AG08396 (cell line): ENCODE measurements around the gene RAVER2.
"Not testable (repeated sequence)": the region's sequence is repeated elsewhere in the genome, so short reads cannot be mapped to it uniquely, and the experiment has no call there.

Source experiments
- DNase-seq: peaks from one replicate; pipeline ENCODE4 v3.0.0; 2012; ENCODE audit warnings: low spot score, mixed read lengths

Gene RAVER2

DNA sequence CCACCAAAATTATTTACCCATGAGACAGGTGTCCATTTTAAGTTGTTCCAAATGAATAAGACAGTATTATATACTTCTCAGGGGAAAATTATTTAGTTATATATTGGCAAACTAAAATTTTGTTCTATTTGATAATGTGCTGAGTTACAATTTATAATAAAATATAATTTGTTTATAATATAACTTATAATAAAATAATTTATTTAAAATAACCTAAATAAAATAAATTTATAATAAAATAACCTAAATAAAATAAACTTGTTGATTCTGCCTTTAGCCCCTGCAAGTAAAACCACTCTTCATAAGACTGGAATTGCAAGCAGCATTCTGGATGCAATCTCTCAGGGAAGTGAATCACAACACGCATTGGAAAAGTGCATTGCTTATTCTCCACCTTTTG lies 69.6 kb downstream of the RAVER2 start:
- no peak for DNase-seq

DNA sequence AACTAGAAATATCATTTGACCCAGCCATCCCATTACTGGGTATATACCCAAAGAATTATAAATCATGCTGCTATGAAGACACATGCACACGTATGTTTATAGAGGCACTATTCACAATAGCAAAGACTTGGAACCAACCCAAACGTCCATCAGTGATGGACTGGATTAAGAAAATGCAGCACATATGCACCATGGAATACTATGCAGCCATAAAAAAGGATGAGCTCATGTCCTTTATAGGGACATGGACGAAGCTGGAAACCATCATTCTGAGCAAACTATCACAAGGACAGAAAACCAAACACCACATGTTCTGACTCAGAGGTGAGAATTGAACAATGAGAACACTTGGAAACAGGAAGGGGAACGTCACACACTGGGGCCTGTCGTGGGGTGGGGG lies 72.5 kb downstream of the RAVER2 start:
- not testable (repeated sequence) for DNase-seq

DNA sequence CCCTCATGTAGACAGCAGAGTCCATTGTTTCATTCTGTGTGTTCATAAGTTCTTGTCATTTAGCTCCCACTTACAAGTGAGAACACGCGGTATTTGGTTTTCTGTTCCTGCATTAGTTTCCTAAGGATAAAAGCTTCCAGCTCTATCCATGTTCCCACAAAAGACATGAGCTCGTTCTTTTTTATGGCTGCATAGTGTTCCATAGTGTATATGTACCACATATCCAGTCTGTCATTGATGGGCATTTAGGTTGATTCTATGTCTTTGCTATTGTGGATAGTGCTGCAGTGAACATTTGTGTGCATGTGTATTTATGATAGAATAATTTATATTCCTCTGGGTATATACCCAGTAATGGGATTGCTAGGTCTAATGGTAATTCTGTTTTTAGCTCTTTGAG lies 75.7 kb downstream of the RAVER2 start:
- DNase-seq, result not testable (repeated sequence)

DNA sequence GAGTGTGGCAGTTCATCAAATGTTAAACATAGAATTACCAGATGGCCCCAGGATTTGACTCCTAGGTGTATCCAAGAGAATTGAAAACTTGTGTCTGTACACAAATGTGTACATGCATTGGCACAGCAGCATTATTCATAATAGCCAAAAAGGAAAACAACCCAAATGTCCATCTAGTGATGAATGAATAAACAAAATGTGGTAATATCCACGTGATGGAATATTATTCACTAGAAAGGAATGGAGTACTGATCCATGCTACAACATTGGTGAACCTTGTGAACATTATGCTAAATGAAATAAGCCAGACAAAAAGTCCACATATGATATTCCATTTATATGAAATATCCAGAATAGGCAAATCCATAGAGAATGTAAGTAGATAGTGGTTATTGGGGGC lies 77.7 kb downstream of the RAVER2 start:
- DNase-seq, result no peak

DNA sequence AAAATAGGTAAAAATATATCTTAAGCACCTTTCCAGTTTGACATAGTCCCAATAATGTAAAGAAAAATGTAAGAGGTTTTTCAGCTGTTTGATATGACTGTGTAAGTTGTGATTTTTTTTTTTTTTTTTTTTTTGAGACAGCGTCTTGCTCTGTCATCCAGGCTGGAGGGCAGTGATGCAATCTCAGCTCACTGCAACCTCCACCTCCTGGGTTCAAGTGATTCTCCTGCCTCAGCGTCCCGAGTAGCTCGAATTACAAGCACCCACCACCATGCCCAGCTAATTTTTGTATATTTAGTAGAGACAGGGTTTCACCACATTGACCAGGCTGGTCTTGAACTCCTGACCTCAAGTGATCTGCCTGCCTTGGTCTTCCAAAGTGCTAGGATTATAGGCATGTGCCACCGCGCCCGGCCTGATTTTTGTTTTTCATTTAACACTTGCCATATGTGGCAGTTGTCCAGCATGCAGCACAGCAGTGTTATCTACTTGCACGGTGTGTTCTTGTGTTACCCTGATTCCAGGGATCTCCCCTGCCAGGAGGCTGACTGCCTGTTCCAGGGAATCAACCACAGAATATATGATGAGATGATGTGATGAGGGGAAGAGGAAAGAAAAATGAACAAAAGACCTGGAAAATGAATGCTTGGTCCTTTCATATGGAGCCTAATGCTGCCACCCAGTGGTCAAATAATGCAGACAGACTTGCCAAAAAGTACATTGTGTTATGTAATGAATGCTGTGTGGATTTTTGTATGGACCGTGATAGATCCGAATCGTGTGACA lies 79.0 kb downstream of the RAVER2 start:
- DNase-seq, result peak; percentile 45

DNA sequence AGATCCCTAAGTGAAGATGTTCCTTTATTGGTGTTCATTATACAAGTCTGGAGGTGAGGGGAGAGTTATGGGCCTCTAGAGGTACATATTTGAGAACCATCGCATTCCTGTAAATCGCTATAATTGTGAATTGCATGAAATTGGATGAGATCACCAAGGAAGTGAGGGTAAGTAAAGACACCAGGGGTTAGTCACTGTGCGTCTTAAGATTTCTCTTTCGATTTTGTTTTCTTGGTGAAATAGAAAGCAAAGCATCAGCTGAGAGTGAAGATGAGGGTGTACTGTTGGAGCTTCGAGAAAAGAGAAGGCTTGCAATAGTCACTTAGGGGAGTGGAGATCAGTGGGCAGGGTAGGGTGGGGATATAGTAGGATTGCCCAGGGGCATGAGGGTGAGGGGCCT lies 82.1 kb downstream of the RAVER2 start:
- DNase-seq, result no peak

DNA sequence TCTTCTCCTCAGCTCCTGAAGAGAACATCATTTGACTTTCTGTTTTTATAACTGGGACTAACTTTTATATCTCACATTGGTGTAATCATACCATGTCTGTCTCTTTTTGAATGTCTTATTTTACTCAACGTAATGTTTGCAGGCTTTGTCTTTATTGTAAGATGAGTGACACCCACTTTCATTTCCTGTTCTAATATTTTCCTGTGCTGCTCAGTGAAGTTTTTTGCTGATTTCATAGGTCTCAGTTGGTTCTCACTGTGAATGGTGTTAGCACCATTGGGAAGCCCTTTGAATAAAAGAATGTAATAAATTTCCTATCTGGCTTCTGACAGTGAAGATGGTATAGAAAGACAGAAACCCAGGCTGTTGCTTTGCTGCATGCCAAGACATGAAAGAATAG lies 84.0 kb downstream of the RAVER2 start:
- DNase-seq, result no peak

DNA sequence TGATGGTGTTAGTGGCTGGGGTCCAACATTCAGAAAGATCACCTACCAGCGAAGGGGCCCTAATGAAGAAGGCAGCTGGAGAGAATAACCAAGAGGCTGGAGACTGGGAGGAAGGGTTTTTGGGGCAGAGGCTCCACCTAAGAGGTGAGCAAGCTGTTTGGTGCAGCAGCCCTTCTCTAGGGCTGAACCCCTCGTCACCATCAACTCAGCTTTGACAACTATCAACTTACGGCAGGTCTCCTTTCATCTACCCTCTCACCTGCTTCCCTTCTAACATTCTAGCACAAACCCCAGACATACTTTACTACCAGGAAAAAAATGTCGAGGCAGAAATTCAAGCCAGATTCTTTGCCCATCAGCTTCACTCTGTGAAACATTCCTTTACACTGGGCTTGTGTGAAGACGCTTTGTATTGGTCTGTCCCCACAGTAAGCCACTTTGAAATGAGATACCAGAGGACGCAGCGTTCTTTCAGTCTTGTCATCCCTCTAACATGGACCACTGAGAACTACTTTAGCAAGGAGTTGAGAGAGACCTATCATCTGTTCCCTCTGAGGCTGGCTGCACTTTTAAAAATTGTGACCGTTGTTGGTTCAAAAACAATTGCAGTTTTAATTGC lies 84.6 kb downstream of the RAVER2 start:
- no peak for DNase-seq

DNA sequence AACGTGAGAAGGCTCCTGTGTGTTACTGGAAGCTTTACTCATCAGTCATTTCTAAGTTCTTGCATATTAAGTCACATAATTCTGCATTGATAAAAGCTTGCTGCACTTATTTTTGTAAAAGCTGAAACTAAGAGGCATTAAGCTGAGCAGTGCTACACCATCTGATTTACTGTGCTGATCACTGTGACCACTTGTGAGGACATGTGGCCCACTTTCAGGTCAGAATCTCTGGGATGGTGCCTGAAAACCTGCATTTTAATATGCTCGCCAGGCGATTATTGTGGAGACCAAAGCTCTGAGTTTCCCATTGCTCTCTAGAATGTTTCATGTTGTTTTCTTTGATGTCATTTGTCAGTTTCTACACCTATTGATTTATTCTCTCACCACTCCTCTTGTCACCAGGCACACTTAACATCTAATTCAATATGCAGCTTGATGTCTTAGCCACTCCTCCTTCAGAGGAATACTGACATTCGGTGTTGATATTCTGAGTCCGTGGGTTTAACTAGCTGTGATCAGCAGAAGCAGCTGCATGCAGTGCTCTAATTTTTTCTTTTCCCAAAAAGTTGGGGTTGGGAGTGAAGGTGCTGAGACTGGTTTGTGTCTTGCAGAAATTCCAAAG lies 85.3 kb downstream of the RAVER2 start:
- no peak for DNase-seq

DNA sequence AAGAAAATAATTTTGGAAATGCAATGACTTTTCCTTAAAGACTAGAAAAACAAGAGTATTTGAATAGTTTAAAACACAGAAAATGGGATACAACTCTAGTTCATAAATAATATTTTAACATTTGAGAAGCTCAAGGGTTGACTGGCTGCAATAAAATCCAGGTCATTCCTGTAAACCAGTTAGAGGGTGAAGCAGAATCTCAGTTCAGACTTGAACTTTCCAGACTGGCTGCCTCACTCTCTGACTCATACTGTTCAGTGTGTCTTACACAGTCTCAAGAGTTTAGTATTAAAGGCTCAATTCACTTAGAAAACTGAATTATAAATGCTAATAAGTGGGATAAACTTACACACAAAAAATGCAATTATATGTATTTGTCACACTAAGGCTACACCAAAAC lies 89.9 kb downstream of the RAVER2 start:
- DNase-seq, result peak; percentile 47

DNA sequence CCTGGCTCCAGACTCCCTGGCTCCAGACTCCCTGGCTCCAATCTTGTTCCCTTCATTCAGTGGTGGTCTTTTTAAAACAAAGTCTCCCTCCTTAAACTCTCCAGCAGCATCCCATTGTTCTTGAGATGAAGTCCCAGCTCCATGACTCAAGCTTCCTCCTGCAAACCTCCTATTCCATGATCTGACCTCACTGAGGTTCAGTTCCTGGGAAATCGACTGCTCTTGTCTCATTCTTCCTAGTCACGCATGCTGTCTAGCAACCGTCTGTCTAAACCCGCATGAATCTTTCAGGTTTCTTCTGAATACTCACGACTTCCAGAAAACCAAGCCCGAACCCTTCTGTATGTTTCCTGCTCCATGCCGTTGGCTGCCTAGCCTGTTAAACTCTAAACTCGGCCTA lies 91.9 kb downstream of the RAVER2 start:
- DNase-seq, result no peak

DNA sequence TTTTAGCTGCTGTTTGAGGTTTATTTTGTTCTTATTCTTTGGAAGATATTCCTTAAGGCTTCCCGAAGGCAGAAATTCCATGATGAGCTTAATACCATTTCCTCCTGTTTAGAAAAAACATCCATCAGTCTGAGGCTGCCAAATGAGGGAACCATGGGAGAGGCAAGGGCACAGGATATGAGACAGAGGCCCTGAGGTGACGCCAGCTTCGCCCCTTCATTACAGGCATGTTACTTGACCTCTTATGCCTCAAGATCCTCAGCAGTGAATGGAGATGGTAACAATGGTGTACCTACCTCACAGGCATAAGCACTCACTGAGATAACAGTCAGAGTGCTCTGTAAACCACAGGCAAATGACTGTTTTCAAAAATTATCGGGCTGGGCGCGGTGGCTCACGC lies 93.6 kb downstream of the RAVER2 start:
- no peak for DNase-seq

DNA sequence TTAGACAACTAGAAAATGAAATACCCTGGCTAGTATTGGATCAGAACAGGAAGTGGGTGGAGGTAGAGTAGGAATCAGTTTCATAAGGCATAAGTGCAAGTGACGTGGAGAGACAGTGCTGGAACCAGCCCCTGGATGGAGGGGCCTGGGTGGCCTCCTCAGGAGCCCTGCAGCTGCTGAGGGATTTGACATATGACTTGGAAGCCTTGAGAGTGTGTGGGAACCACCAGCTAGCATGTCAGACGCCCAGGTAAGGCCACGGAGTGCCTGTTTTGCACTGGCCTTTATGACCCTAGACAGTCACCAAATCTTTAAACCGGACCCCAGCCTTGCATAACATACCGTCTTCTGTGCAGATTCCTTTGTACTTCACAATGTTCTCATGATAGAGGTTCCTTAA lies 94.4 kb downstream of the RAVER2 start:
- no peak for DNase-seq

DNA sequence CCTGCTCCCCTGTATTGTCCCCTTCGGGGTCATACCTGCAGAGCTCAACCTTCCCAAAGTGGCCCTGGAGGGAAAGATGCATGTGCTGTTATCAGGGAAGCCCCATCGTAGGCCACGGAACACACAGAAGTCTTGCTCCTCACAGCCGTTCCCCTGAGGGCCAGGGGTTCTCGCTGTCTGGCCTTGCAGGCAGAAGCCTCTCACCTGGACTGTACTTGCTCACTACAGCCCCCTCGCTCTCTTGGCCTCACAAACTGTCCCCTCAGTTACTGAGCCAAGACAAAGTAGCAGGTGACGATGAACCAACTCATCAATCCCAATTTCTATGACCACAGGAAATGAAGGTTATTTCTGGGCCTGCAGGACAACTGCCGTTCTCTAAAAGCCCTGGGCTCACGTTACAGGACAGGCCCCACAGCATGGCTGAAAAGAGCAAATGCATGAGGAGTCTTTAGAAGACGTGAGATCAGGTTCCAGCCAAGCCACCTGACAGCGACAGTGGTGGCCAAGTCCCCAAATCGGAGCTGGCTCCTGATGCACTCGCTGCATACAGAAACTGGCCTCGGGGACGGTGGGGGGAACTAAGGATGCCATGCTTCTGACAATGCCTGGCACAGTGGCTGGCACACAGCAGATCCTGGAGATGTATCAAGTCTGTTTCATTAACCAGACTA lies 95.0 kb downstream of the RAVER2 start:
- DNase-seq, result no peak

DNA sequence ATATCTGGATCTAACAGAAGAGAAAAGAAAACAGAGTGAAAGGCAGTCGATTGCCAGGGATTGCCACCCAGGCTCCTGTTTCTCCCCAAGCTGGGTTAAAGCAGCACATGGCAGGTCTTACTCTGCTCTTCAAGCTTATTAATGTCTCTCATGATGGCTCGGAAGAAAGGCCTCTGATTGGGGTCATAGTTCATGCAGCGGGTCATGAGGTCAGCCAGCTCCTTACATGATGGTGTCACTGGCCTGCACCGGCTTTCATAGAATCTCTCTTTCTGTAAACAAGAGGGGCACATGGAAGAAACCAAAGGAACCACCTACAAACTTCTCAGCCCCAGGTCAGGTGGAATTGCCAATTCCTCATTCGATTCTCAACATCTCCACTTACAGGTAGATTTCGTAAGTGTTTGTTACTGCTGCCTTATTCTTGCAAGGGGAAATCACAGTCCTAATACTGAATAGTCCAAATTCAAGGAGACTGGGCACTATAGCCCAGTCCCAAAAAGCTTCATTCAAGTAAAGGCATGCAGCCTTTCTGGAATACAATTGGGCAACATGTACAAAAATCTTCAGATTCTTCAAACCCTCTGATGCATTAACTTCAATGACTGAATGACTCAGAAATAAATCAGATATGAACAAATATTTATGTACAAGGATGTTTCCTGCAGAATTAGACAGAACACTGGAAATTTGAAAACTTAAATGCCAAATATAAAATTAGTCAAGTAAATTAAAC lies 96.6 kb downstream of the RAVER2 start:
- DNase-seq, result no peak

DNA sequence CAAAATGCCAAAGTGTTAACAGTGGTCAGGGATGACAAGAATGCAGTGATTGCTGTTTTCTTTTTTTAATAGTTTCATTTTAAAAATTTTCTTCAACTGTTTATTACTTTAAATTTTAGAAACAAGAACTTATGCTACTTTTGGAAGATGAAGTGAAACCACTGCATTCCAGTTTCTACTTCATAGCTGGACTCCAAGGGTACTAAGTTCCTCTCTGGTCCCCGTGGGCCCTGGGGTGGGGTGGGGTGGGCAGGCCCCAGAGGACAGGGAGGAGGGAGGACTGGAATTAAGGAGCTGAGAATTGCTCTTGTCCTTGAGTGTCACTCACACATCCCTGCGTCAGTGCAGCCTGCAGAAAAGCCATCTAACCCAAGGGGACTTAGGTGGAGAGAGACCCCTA lies 97.3 kb downstream of the RAVER2 start:
- no peak for DNase-seq

DNA sequence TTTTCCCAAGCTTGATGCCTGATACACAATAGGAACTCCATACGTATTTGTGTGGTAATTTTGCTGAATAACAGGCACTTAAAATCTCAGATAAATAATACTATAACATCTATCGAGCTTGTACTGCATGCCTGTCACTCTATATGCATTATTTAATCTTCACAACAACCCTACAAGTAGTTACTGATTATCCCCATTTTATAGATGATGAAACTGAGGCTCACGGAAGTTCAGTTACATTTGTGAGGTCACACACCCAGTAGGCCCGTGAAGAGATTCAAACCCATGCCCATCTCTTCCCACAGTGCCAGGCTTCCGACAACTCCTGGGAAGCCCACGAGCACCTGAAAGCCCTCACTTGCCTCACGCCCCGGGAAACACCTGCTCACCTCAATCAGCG lies 98.8 kb downstream of the RAVER2 start:
- no peak for DNase-seq

DNA sequence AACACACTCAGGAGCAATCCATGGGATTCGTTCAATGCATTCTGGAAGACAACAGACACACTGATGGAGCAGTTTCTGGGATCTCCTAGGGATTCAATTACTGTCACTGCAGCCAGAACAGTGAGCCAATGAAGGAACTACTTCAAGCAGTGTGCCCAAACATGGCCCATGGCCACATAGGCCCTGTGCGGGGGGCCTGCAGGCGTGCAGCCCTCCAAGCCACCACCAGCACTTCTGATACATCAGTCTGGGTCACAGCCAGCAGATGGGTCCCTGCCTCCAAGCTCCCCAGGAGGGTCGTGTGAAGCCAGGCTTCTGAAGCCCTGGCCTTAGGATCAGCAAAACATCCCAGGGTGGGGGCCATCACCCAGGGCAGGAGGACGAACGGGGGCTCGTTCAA lies 99.3 kb downstream of the RAVER2 start:
- no peak for DNase-seq

DNA sequence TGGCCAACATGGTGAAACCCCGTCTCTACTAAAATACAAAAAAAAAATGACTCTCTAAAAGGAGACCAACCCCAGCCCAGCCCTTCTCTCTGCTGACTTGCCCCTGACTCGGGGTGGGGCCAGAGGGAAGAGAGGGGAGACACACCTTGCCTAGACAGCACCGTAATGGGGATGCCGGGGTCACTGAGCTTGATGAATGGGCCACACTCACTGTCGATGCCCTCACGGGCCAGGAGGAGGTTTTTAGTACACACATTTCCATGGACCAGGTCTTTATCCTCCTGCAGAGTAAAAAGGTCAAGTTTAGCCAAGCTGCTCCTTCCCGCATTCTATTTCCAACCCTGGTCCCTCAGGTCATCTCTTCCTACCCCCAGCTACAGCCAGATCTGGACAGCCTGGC lies 99.7 kb downstream of the RAVER2 start:
- DNase-seq, result no peak

DNA sequence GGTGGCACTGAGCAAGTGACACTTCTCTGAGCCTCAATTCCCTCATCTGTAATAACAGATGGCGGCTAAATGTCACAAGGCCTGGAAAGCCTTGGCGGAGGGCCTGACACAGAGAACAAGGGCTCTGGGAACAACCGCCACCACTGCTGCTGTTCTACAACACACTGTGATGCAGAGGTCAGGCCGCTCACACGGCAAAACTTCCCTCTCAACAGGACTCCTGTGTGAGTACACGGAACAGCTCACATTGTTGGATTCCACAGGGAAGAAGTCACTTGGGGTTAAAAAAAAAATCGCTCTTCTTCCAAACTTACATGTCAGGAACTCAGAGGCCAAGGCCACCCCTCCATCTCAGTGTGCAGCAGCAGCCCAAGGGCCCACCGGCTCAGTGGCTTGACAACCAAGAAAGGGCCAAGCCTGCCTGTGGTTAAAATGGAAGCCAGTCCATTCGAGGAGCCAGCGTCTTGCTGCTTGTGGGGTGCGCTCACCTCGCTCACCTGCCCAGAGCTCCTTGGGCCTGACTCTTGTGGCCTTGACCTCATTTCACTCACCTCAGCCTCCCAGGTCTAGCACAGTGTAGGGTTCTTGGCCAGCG lies 101.1 kb downstream of the RAVER2 start:
- no peak for DNase-seq

DNA sequence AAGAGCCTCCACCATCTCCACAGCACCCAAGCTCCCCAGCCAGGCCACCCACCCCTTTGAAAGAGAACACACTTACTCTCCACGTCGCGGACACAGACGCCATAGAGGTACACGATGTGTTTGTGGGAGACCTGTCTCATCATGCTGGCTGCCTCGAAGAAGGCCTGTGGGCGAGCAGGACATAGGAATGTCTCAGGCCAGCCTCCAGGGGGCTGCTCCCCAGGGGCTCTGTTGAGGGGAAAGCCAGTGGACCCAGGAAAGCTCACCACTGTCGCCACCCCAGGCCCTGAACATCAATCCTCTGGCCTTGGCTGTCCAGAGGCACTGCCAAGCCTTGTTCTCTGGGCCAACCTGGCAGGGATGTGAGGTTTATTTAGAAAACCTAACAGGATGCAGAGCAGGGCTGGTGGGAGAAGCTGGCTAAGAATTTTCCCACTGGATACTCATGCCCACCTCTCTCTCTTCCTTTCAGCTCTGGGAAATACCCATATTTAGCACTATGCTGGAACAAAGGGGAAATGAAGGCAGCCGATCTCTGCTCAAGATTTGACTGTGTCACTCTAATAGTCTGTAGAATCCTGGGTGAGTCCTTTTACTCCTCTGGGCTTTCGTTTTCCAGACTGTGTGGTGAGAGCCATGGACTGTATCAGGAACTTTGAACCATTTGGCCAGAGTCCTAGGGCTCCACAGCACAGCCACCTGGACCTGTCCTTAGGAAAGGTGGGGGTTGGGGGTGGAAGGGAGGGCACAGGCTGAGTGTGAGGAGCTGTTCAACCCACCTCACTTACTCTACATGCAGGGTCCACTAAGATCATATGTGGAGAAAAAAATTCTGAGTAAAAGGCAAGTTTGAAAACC lies 101.9 kb downstream of the RAVER2 start:
- DNase-seq, result no peak
